Ishikawa (cell line): Measurements from ENCODE around the gene AK5.

Experiments
- CEBPB ChIP-seq: IDR thresholded peaks from 2 replicates; pipeline ENCODE4 v1.6.1; 2012
- CREB1 ChIP-seq: IDR thresholded peaks from 2 replicates; pipeline ENCODE4 v1.6.1; 2012; ENCODE audit warnings: low read depth
- EGR1 ChIP-seq: IDR thresholded peaks from 2 replicates; pipeline ENCODE4 v1.6.1; 2012
- EP300 ChIP-seq: IDR thresholded peaks from 2 replicates; pipeline ENCODE4 v1.6.1; 2012; ENCODE audit warnings: borderline replicate concordance
- FOXM1 ChIP-seq: IDR thresholded peaks from 2 replicates; pipeline ENCODE4 v1.6.1; 2012; ENCODE audit warnings: low read depth, borderline replicate concordance
- MAX ChIP-seq: IDR thresholded peaks from 2 replicates; pipeline ENCODE4 v1.6.1; 2012
- NFIC ChIP-seq: IDR thresholded peaks from 2 replicates; pipeline ENCODE4 v1.6.1; 2012
- RAD21 ChIP-seq: IDR thresholded peaks from 2 replicates; pipeline ENCODE4 v1.6.1; 2012; ENCODE audit warnings: low read depth
- TAF1 ChIP-seq: IDR thresholded peaks from 2 replicates; pipeline ENCODE4 v1.6.1; 2012; ENCODE audit warnings: low read depth, mild to moderate bottlenecking
- TCF12 ChIP-seq: IDR thresholded peaks from 2 replicates; pipeline ENCODE4 v1.6.1; 2012; ENCODE audit warnings: low read depth
- TEAD4 ChIP-seq: IDR thresholded peaks from 2 replicates; pipeline ENCODE4 v1.6.1; 2012
- USF1 ChIP-seq: IDR thresholded peaks from 2 replicates; pipeline ENCODE4 v1.6.1; 2012
- YY1 ChIP-seq: IDR thresholded peaks from 2 replicates; pipeline ENCODE4 v1.6.1; 2012; ENCODE audit warnings: low read depth
- ZBTB7A ChIP-seq: IDR thresholded peaks from 2 replicates; pipeline ENCODE4 v1.6.1; 2012; ENCODE audit warnings: low read depth
- TF ChIP-seq, protein P1 (sequence below): IDR thresholded peaks from 2 replicates; pipeline ENCODE4 v1.6.1; 2012; ENCODE audit warnings: low read depth, mild to moderate bottlenecking

AK5 gene

DNA sequence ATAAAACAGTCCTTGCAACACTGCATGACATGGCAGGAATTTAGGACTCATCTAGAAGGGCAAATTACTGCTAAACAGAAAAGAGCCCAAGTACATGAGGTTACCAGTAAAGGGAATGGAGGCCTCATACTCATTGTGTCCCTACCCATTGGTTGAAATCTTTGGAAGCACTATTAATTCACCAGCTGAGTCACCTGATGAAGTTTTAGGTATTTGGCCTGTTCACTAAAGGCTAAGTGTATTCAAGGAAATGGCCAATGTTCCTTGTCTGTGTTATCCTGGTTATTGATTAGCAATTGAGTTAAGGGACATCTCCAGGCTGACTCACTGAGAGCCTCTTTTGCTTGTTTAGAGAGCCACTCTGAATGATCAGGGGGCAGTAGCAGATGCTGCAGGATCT is 212.2 kb downstream of the AK5 start:
- TF ChIP-seq EP300 (no peak), USF1 (no peak), FOXM1 (no peak), TCF12 (no peak), TAF1 (no peak), ZBTB7A (no peak)

- TF ChIP-seq FOXM1 (no peak), CEBPB (no peak), TEAD4 (no peak), TAF1 (no peak), NFIC (no peak), EP300 (no peak), MAX (no peak), EGR1 (no peak), TCF12 (no peak), RAD21 (no peak), YY1 (no peak), ZBTB7A (no peak), CREB1 (no peak), USF1 (no peak)
- TF ChIP-seq, protein P1, sequence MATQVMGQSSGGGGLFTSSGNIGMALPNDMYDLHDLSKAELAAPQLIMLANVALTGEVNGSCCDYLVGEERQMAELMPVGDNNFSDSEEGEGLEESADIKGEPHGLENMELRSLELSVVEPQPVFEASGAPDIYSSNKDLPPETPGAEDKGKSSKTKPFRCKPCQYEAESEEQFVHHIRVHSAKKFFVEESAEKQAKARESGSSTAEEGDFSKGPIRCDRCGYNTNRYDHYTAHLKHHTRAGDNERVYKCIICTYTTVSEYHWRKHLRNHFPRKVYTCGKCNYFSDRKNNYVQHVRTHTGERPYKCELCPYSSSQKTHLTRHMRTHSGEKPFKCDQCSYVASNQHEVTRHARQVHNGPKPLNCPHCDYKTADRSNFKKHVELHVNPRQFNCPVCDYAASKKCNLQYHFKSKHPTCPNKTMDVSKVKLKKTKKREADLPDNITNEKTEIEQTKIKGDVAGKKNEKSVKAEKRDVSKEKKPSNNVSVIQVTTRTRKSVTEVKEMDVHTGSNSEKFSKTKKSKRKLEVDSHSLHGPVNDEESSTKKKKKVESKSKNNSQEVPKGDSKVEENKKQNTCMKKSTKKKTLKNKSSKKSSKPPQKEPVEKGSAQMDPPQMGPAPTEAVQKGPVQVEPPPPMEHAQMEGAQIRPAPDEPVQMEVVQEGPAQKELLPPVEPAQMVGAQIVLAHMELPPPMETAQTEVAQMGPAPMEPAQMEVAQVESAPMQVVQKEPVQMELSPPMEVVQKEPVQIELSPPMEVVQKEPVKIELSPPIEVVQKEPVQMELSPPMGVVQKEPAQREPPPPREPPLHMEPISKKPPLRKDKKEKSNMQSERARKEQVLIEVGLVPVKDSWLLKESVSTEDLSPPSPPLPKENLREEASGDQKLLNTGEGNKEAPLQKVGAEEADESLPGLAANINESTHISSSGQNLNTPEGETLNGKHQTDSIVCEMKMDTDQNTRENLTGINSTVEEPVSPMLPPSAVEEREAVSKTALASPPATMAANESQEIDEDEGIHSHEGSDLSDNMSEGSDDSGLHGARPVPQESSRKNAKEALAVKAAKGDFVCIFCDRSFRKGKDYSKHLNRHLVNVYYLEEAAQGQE: no peak
Measured at GRCh38 chr1:77498918-77499317, 217.1 kb downstream of the AK5 start.

- TF ChIP-seq, protein P1: no peak
- TF ChIP-seq NFIC (no peak), YY1 (no peak)
Measured at GRCh38 chr1:77499466-77499865, 217.6 kb downstream of the AK5 start.

- TF ChIP-seq YY1: no peak
- TF ChIP-seq USF1: no peak
- no peak for TF ChIP-seq NFIC
- no peak for TF ChIP-seq CEBPB
- TF ChIP-seq EP300: no peak
- TF ChIP-seq CREB1: no peak
- TF ChIP-seq, protein P1: no peak
- TF ChIP-seq RAD21: no peak
- TF ChIP-seq MAX: no peak
- no peak for TF ChIP-seq TEAD4
Measured at GRCh38 chr1:77504986-77505385, 223.2 kb downstream of the AK5 start.

GRCh38 chr1:77506771-77507170 is 225.0 kb downstream of the AK5 start:
- TF ChIP-seq TAF1 (no peak), FOXM1 (no peak), EP300 (no peak), USF1 (no peak), CREB1 (no peak), RAD21 (no peak), YY1 (no peak), TCF12 (no peak), EGR1 (no peak), CEBPB (no peak), TEAD4 (no peak), NFIC (no peak), ZBTB7A (no peak), MAX (no peak)
- TF ChIP-seq, protein P1: no peak
